Vagina (tissue), 2 donors: ENCODE measurements around the gene LPP. TPM values are rescaled to one million over a fixed set of nuclear protein-coding genes. Genes with fewer than 3 reads are reported as not detected.

ENCODE experiments used
- DNase-seq, 2 donors: peaks; one replicate each; pipeline ENCODE4 v3.0.0-alpha.2; 2017; ENCODE audit errors: extremely low spot score in 2 of 2
- H3K27ac ChIP-seq: fragments of 200-600 bp; sonication (generic); one replicate; pipeline ENCODE4 v1.5.1; 2019
- H3K27me3 ChIP-seq: fragments of 200-600 bp; sonication (generic); one replicate; pipeline ENCODE4 v1.5.1; 2019
- H3K36me3 ChIP-seq, 2 donors: fragments of 200-600 bp; sonication (generic); one replicate each; pipeline ENCODE4 v1.5.1; 2017 to 2019
- H3K4me1 ChIP-seq: fragments of 200-600 bp; sonication (generic); one replicate; pipeline ENCODE4 v1.5.1; 2019
- H3K4me3 ChIP-seq, 2 donors: fragments of 200-600 bp; sonication (generic); 1 replicate in 1 of 2; 2 replicates in 1 of 2; pipeline ENCODE4 v1.5.1; 2016 to 2019
- H3K9me3 ChIP-seq: fragments of 200-600 bp; sonication (generic); one replicate; pipeline ENCODE4 v1.5.1; 2019
- CTCF ChIP-seq, 3 experiments: fragments of 450-650 bp in 2 of 3; fragments of 200-600 bp in 1 of 3; sonication (generic) in 1 of 3; IDR thresholded peaks; one replicate each; pipeline ENCODE4 v1.5.1; 2017 to 2019; ENCODE audit warnings: antibody characterized with exemption in 3 of 3, mild to moderate bottlenecking in 2 of 3, moderate library complexity in 2 of 3
- POLR2A ChIP-seq, 2 donors: fragments of 450-650 bp; IDR thresholded peaks; one replicate each; pipeline ENCODE4 v1.6.1; 2017; ENCODE audit warnings: antibody characterized with exemption in 2 of 2, mild to moderate bottlenecking in 2 of 2, moderate library complexity in 2 of 2
- POLR2AphosphoS5 ChIP-seq, 2 donors: sonication (generic); formaldehyde crosslinking; IDR thresholded peaks; one replicate each; pipeline ENCODE4 v1.9.0; 2017; ENCODE audit warnings: antibody characterized with exemption in 2 of 2, mild to moderate bottlenecking in 2 of 2, low read depth in 1 of 2; ENCODE audit not compliant: insufficient read depth in 1 of 2
- intact Hi-C: fragments of 100-400 bp; cut with DNase I; formaldehyde crosslinking; loops from one replicate; pipeline ENCODE4 v1.15.1; 2023
- total RNA-seq: library from RNA; depleted of rRNA; stranded (reverse); fragments of >200 nt; gene quantifications from one replicate; pipeline ENCODE4 v1.2.3, GENCODE V29; 2016

LPP gene
- total RNA-seq, 1 donor from 2014 or later = 248 TPM

- intact Hi-C loops = no loop called here
Measured at GRCh38 chr3:188722963-188723362, 569.0 kb downstream of the LPP start.

GRCh38 chr3:188727052-188727451 is 573.1 kb downstream of the LPP start:
- H3K27me3 ChIP-seq = no peaks in the 10 kb centered on the region
- no peak overlapping the region for H3K4me3 ChIP-seq
- intact Hi-C loops = no loop called here
- TF ChIP-seq POLR2AphosphoS5 (IDR thresholded peaks at IDR 0.05; ENCODE audit: insufficient read depth in 1 of 2, low read depth in 1 of 2) = no peak
- TF ChIP-seq CTCF (IDR thresholded peaks at IDR 0.05) = no peak
- TF ChIP-seq POLR2A (IDR thresholded peaks at IDR 0.05) = no peak
- H3K4me1 ChIP-seq = no peaks in the 10 kb centered on the region
- no peaks in the 10 kb centered on the region for H3K9me3 ChIP-seq
- no peak overlapping the region for H3K27ac ChIP-seq
- no peak for DNase-seq
- no peaks in the 10 kb centered on the region for H3K36me3 ChIP-seq

More at GRCh38 chr3:188722963-188723362, 569.0 kb downstream of the LPP start:
- no peak for DNase-seq
- Histone ChIP-seq H3K36me3 (no peaks in the 10 kb centered on the region), H3K27ac (no peak overlapping the region), H3K9me3 (no peaks in the 10 kb centered on the region), H3K27me3 (no peaks in the 10 kb centered on the region), H3K4me3 (no peak overlapping the region), H3K4me1 (no peaks in the 10 kb centered on the region)
- no peak for TF ChIP-seq POLR2A (IDR thresholded peaks at IDR 0.05)
- no peak for TF ChIP-seq POLR2AphosphoS5 (IDR thresholded peaks at IDR 0.05; ENCODE audit: insufficient read depth in 1 of 2, low read depth in 1 of 2)
- no peak for TF ChIP-seq CTCF (IDR thresholded peaks at IDR 0.05)

GRCh38 chr3:188728371-188728896 is 574.5 kb downstream of the LPP start:
- no peak for DNase-seq
- Histone ChIP-seq H3K27me3 (no peaks in the 10 kb centered on the region), H3K4me3 (no peak overlapping the region), H3K27ac (no peak overlapping the region), H3K9me3 (no peaks in the 10 kb centered on the region), H3K4me1 (peaks cover 2% of the 10 kb centered on the region), H3K36me3 (no peaks in the 10 kb centered on the region)
- intact Hi-C loops = no loop called here
- TF ChIP-seq CTCF (IDR thresholded peaks at IDR 0.05) (no peak), POLR2AphosphoS5 (IDR thresholded peaks at IDR 0.05; ENCODE audit: insufficient read depth in 1 of 2, low read depth in 1 of 2) (no peak), POLR2A (IDR thresholded peaks at IDR 0.05) (no peak)

- Histone ChIP-seq H3K27ac (no peak overlapping the region), H3K4me3 (no peak overlapping the region), H3K4me1 (peaks cover 12% of the 10 kb centered on the region), H3K36me3 (no peaks in the 10 kb centered on the region), H3K27me3 (no peaks in the 10 kb centered on the region), H3K9me3 (no peaks in the 10 kb centered on the region)
- TF ChIP-seq POLR2A (IDR thresholded peaks at IDR 0.05) = no peak
- TF ChIP-seq POLR2AphosphoS5 (IDR thresholded peaks at IDR 0.05; ENCODE audit: insufficient read depth in 1 of 2, low read depth in 1 of 2) = no peak
- TF ChIP-seq CTCF (IDR thresholded peaks at IDR 0.05) = no peak
- intact Hi-C loops = no loop called here
- DNase-seq = no peak
Measured at GRCh38 chr3:188729422-188729821, 575.5 kb downstream of the LPP start.

GRCh38 chr3:188734395-188734794 is 580.4 kb downstream of the LPP start:
- no peak for TF ChIP-seq POLR2AphosphoS5 (IDR thresholded peaks at IDR 0.05; ENCODE audit: insufficient read depth in 1 of 2, low read depth in 1 of 2)
- no peaks in the 10 kb centered on the region for H3K36me3 ChIP-seq
- peaks cover 16% of the 10 kb centered on the region for H3K4me1 ChIP-seq
- H3K27me3 ChIP-seq = no peaks in the 10 kb centered on the region
- H3K9me3 ChIP-seq = no peaks in the 10 kb centered on the region
- no peak overlapping the region for H3K27ac ChIP-seq
- no peak overlapping the region for H3K4me3 ChIP-seq
- intact Hi-C loops = no loop called here
- no peak for DNase-seq
